ENCODE results near the gene NUP62. TPM values are rescaled to one million over a fixed set of nuclear protein-coding genes. Genes with fewer than 3 reads are reported as not detected.

The NUP62 gene
- total RNA-seq, 1 experiment from 2014 or later = 127 TPM

- WGBS (ENCODE audit: extremely low coverage, insufficient read length, low lambda C conversion rate) = no CpG with 5 or more reads among the region's 13 CpGs
These were observed 64.4 kb downstream of the NUP62 start for GRCh38 chr19:49864890-49865289.

More at GRCh38 chr19:49864890-49865289, 64.4 kb downstream of the NUP62 start:
- peaks cover 5% of the 10 kb centered on the region for H3K79me1 ChIP-seq (ENCODE audit: insufficient read depth, low read depth, low read length, poor library complexity, severe bottlenecking)
- H3K27ac ChIP-seq (ENCODE audit: insufficient read length, low read depth, low read length) = no peak overlapping the region
- peak overlapping the region; percentile 95 to 98; a peak in 4 of 5 replicates for H3K4me3 Mint-ChIP-seq
- DNase-seq = no peak
- H4K91ac ChIP-seq (ENCODE audit: insufficient read length, low read depth, low read length) = no peak overlapping the region
- H3K23ac ChIP-seq (ENCODE audit: insufficient read length, low read depth, low read length) = no peak overlapping the region
- H3K9me3 Mint-ChIP-seq = peaks cover 0 to 4% of the 10 kb centered on the region in 2 experiments; a peak in 1 of 5 replicates
- H4K20me1 ChIP-seq (ENCODE audit: control insufficient read depth, insufficient read depth, insufficient read length) = no peaks in the 10 kb centered on the region
- no peak overlapping the region for H3K9ac ChIP-seq (ENCODE audit: extremely low read depth, insufficient read length, low read length)
- H3T11ph ChIP-seq (ENCODE audit: low read length) = no peak overlapping the region
- no peak overlapping the region for H2BK5ac ChIP-seq (ENCODE audit: insufficient read length, low read length)
- TF ChIP-seq, protein P1, sequence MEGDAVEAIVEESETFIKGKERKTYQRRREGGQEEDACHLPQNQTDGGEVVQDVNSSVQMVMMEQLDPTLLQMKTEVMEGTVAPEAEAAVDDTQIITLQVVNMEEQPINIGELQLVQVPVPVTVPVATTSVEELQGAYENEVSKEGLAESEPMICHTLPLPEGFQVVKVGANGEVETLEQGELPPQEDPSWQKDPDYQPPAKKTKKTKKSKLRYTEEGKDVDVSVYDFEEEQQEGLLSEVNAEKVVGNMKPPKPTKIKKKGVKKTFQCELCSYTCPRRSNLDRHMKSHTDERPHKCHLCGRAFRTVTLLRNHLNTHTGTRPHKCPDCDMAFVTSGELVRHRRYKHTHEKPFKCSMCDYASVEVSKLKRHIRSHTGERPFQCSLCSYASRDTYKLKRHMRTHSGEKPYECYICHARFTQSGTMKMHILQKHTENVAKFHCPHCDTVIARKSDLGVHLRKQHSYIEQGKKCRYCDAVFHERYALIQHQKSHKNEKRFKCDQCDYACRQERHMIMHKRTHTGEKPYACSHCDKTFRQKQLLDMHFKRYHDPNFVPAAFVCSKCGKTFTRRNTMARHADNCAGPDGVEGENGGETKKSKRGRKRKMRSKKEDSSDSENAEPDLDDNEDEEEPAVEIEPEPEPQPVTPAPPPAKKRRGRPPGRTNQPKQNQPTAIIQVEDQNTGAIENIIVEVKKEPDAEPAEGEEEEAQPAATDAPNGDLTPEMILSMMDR (conservative IDR thresholded peaks at IDR 0.05) = no peak
- H3K4me1 Mint-ChIP-seq = peaks cover 23 to 42% of the 10 kb centered on the region in 2 experiments
- H2BK20ac ChIP-seq (ENCODE audit: low read depth, low read length, poor library complexity, severe bottlenecking) = no peak overlapping the region
- H3K27me3 Mint-ChIP-seq (ENCODE audit: low read depth) = peaks cover 1% of the 10 kb centered on the region; the same call in 1 of the 2 replicates
- H2AK5ac ChIP-seq (ENCODE audit: insufficient read length, low read length) = no peak overlapping the region
- H2BK120ac ChIP-seq (ENCODE audit: low read depth, low read length, poor library complexity, severe bottlenecking) = no peak overlapping the region
- no peak overlapping the region for H3K14ac ChIP-seq (ENCODE audit: insufficient read depth, low read length)
- no peaks in the 10 kb centered on the region for H3K4me1 ChIP-seq (ENCODE audit: insufficient read depth, low read length)
- H3K4me2 ChIP-seq (ENCODE audit: insufficient read depth, insufficient read length, low read length) = no peak overlapping the region
- no peak overlapping the region for H3K56ac ChIP-seq (ENCODE audit: insufficient read length, low read depth, low read length)
- peak overlapping the region in 2 of 3 experiments; percentile 46 to 91; a peak in 2 of 7 replicates for H3K27ac Mint-ChIP-seq
- peaks cover 26 to 54% (median 43%) of the 10 kb centered on the region in 3 experiments for H3K36me3 Mint-ChIP-seq (ENCODE audit: insufficient read depth in 1 of 3, low read depth in 3 of 3)
- no peaks in the 10 kb centered on the region; the same call in 1 of the 2 replicates for H3K79me2 ChIP-seq (ENCODE audit: insufficient read depth, low read length)
- no peak overlapping the region for H2BK15ac ChIP-seq (ENCODE audit: low read depth, low read length)
- no peak overlapping the region for H4K8ac ChIP-seq (replicated peaks; ENCODE audit: insufficient read length, low read depth, low read length)
- H3K23me2 ChIP-seq (ENCODE audit: insufficient read length, low read depth, low read length, poor library complexity, severe bottlenecking) = peaks cover 11% of the 10 kb centered on the region
- no peak overlapping the region for H3K18ac ChIP-seq (ENCODE audit: insufficient read length, low read depth, low read length)
- H2BK12ac ChIP-seq (ENCODE audit: insufficient read length, low read depth, low read length) = no peak overlapping the region
- H3K9me3 ChIP-seq (ENCODE audit: control insufficient read depth, low read depth, low read length) = no peaks in the 10 kb centered on the region
- no peak overlapping the region for H4K5ac ChIP-seq (ENCODE audit: insufficient read length, low read depth, low read length)
- no peak overlapping the region for H3K4ac ChIP-seq (ENCODE audit: low read depth, low read length)
- no peak overlapping the region for H2AFZ ChIP-seq (ENCODE audit: low read length)
- no peaks in the 10 kb centered on the region for H3K27me3 ChIP-seq (ENCODE audit: insufficient read depth, low read length)
